Activated naive CD8-positive, alpha-beta T cell treated with anti-CD3 and anti-CD28 coated beads, Interleukin-2, amount 10 ng/mL, durations not matched to agents 7 days and 5 days (primary cell): ENCODE results near the gene RNF208. TPM values are rescaled to one million over a fixed set of nuclear protein-coding genes. Genes with fewer than 3 reads are reported as not detected.
"Not testable (repeated sequence)": the region's sequence is repeated elsewhere in the genome, so short reads cannot be mapped to it uniquely, and the experiment has no call there.

Experiments used
- ATAC-seq: fragments of 150-1000 bp; cut with Tn5 transposase; one replicate; pipeline ENCODE4 v1.10.0; 2021; ENCODE audit warnings: low read depth, moderate library complexity
- POLR2A ChIA-PET: fragments of 350-600 bp; sonication (Branson Sonifier 250); formaldehyde crosslinking; loops from one replicate; lab custom pipeline; 2021; ENCODE audit warnings: antibody characterized with exemption; lab: Charles Lee
- DNase-seq: peaks from one replicate; pipeline ENCODE4 v3.0.0; 2021
- H3K27ac Mint-ChIP-seq: one replicate; pipeline ENCODE4 v1.8.0; 2022; ENCODE audit warnings: mild to moderate bottlenecking, mixed read lengths
- H3K27me3 Mint-ChIP-seq: one replicate; pipeline ENCODE4 v1.8.0; 2022; ENCODE audit warnings: mild to moderate bottlenecking, moderate library complexity, mixed read lengths
- H3K36me3 Mint-ChIP-seq: one replicate; pipeline ENCODE4 v1.8.0; 2021; ENCODE audit warnings: mild to moderate bottlenecking, mixed read lengths
- H3K4me1 Mint-ChIP-seq: one replicate; pipeline ENCODE4 v1.8.0; 2021; ENCODE audit warnings: mixed read lengths
- H3K4me3 Mint-ChIP-seq: one replicate; pipeline ENCODE4 v1.8.0; 2022; ENCODE audit warnings: mild to moderate bottlenecking, moderate library complexity, mixed read lengths
- H3K9me3 Mint-ChIP-seq: one replicate; pipeline ENCODE4 v1.8.0; 2021; ENCODE audit warnings: mixed read lengths
- total RNA-seq, 2 experiments: library from RNA; stranded (reverse); gene quantifications; one replicate each; pipeline ENCODE4 v1.2.3, GENCODE V29; 2021

RNF208 gene
- total RNA-seq, 2 experiments from 2014 or later: 5.0 to 7.2 TPM

GRCh38 chr9:137250329-137251193 lies 28.5 kb upstream of the RNF208 start:
- peak; percentile 32 for DNase-seq
- POLR2A ChIA-PET: interaction anchor here (0.6 to 7.2 kb wide), 3 partner anchors 8 to 183 kb away, joined by 5 to 171 read pairs (median 14); partner anchors contain the start of gene TUBB4B
- H3K4me3 Mint-ChIP-seq: no peak overlapping the region
- H3K27ac Mint-ChIP-seq: no peak overlapping the region
- ATAC-seq: no peak
- H3K27me3 Mint-ChIP-seq: no peaks in the 10 kb centered on the region
- H3K4me1 Mint-ChIP-seq: peaks cover 5% of the 10 kb centered on the region
- no peaks in the 10 kb centered on the region for H3K9me3 Mint-ChIP-seq
- no peaks in the 10 kb centered on the region for H3K36me3 Mint-ChIP-seq

- POLR2A ChIA-PET: interaction anchor here (1.2 kb wide), 1 partner anchor 21 kb away, joined by 3 read pairs; the partner anchor contains the start of gene RNF224
- H3K9me3 Mint-ChIP-seq: no peaks in the 10 kb centered on the region
- peaks cover 10% of the 10 kb centered on the region for H3K4me1 Mint-ChIP-seq
- H3K27ac Mint-ChIP-seq: no peak overlapping the region
- no peak overlapping the region for H3K4me3 Mint-ChIP-seq
- peaks cover 8% of the 10 kb centered on the region for H3K36me3 Mint-ChIP-seq
- ATAC-seq: no peak
- DNase-seq: no peak
- no peaks in the 10 kb centered on the region for H3K27me3 Mint-ChIP-seq
Measured at GRCh38 chr9:137247916-137248175, 25.8 kb upstream of the RNF208 start.

- POLR2A ChIA-PET: interaction anchor here (1.2 kb wide), 1 partner anchor 21 kb away, joined by 3 read pairs; the partner anchor contains the start of gene RNF224
- H3K4me3 Mint-ChIP-seq: no peak overlapping the region
- H3K9me3 Mint-ChIP-seq: no peaks in the 10 kb centered on the region
Measured at GRCh38 chr9:137247135-137247915, 25.3 kb upstream of the RNF208 start.

GRCh38 chr9:137245450-137246421 lies 23.7 kb upstream of the RNF208 start:
- no peak overlapping the region for H3K27ac Mint-ChIP-seq
- H3K9me3 Mint-ChIP-seq: no peaks in the 10 kb centered on the region
- H3K4me3 Mint-ChIP-seq: no peak overlapping the region
- H3K4me1 Mint-ChIP-seq: peaks cover 16% of the 10 kb centered on the region
- H3K27me3 Mint-ChIP-seq: no peaks in the 10 kb centered on the region
- ATAC-seq (no peak), DNase-seq (peak; percentile 36)
- POLR2A ChIA-PET: interaction anchor here (6.7 kb wide), 1 partner anchor 9 kb away, joined by 171 read pairs; the partner anchor contains the start of genes NELFB and STPG3
- H3K36me3 Mint-ChIP-seq: peaks cover 20% of the 10 kb centered on the region

More at GRCh38 chr9:137247135-137247915, 25.3 kb upstream of the RNF208 start:
- no peak overlapping the region for H3K27ac Mint-ChIP-seq
- no peaks in the 10 kb centered on the region for H3K27me3 Mint-ChIP-seq
- H3K4me1 Mint-ChIP-seq: peaks cover 15% of the 10 kb centered on the region
- no peak for ATAC-seq
- no peak for DNase-seq
- peaks cover 13% of the 10 kb centered on the region for H3K36me3 Mint-ChIP-seq

- Mint-ChIP-seq H3K36me3 (peaks cover 20% of the 10 kb centered on the region), H3K27ac (peak overlapping the region; percentile 54), H3K4me3 (no peak overlapping the region), H3K4me1 (peaks cover 18% of the 10 kb centered on the region), H3K27me3 (no peaks in the 10 kb centered on the region), H3K9me3 (no peaks in the 10 kb centered on the region)
- DNase-seq (no peak), ATAC-seq (no peak)
- POLR2A ChIA-PET: interaction anchor here (6.7 kb wide), 1 partner anchor 10 kb away, joined by 171 read pairs; the partner anchor contains the start of genes NELFB and STPG3
Measured at GRCh38 chr9:137244486-137245449, 22.7 kb upstream of the RNF208 start.

- Mint-ChIP-seq H3K4me3 (no peak overlapping the region), H3K27me3 (no peaks in the 10 kb centered on the region), H3K27ac (peak overlapping the region; percentile 54), H3K36me3 (peaks cover 20% of the 10 kb centered on the region), H3K9me3 (no peaks in the 10 kb centered on the region), H3K4me1 (peaks cover 21% of the 10 kb centered on the region)
- POLR2A ChIA-PET: interaction anchor here (1.7 to 6.7 kb wide), 2 partner anchors 10 to 174 kb away, joined by 5 to 171 read pairs; partner anchors contain the start of genes NELFB, SAPCD2 and STPG3
- DNase-seq (no peak), ATAC-seq (no peak)
Measured at GRCh38 chr9:137243626-137244485, 21.8 kb upstream of the RNF208 start.

- peaks cover 23% of the 10 kb centered on the region for H3K4me1 Mint-ChIP-seq
- POLR2A ChIA-PET: interaction anchor here (0.9 to 6.7 kb wide), 4 partner anchors 11 to 173 kb away, joined by 3 to 171 read pairs (median 4); partner anchors contain the start of genes NELFB, RNF208, SAPCD2 and STPG3
- H3K36me3 Mint-ChIP-seq: peaks cover 20% of the 10 kb centered on the region
- not testable (repeated sequence) for H3K27ac Mint-ChIP-seq, DNase-seq, H3K4me3 Mint-ChIP-seq, H3K27me3 Mint-ChIP-seq, H3K9me3 Mint-ChIP-seq, ATAC-seq
Measured at GRCh38 chr9:137243266-137243625, 21.2 kb upstream of the RNF208 start.

GRCh38 chr9:137242269-137243203 lies 20.5 kb upstream of the RNF208 start:
- H3K27ac Mint-ChIP-seq: peak overlapping the region; percentile 80
- no peaks in the 10 kb centered on the region for H3K9me3 Mint-ChIP-seq
- H3K27me3 Mint-ChIP-seq: no peaks in the 10 kb centered on the region
- H3K4me3 Mint-ChIP-seq: peak overlapping the region; percentile 86
- H3K36me3 Mint-ChIP-seq: peaks cover 20% of the 10 kb centered on the region
- POLR2A ChIA-PET: interaction anchor here (0.7 to 6.7 kb wide), 11 partner anchors 9 to 172 kb away, joined by 3 to 171 read pairs (median 4); partner anchors contain the start of genes CYSRT1, NELFB, RNF208 and SAPCD2
- H3K4me1 Mint-ChIP-seq: peaks cover 24% of the 10 kb centered on the region
- ATAC-seq (no peak), DNase-seq (no peak)

- peak overlapping the region; percentile 86 for H3K4me3 Mint-ChIP-seq
- POLR2A ChIA-PET: interaction anchor here (0.7 to 6.7 kb wide), 32 partner anchors 11 to 363 kb away, joined by 3 to 171 read pairs (median 6); partner anchors contain the start of genes ANAPC2, ARRDC1, CYSRT1 and DPP7
- no peaks in the 10 kb centered on the region for H3K9me3 Mint-ChIP-seq
- peaks cover 24% of the 10 kb centered on the region for H3K4me1 Mint-ChIP-seq
- H3K36me3 Mint-ChIP-seq: peaks cover 20% of the 10 kb centered on the region
- peak; percentile 13 for ATAC-seq
- H3K27ac Mint-ChIP-seq: peak overlapping the region; percentile 80
- no peaks in the 10 kb centered on the region for H3K27me3 Mint-ChIP-seq
- peak; percentile 79 for DNase-seq
Measured at GRCh38 chr9:137241490-137242268, 19.6 kb upstream of the RNF208 start.
